ENCODE measurements around the gene LENG8. TPM values are rescaled to one million over a fixed set of nuclear protein-coding genes. Genes with fewer than 3 reads are reported as not detected.
A peak's percentile ranks its signal among the peaks of the same experiment; 100 is the strongest.

LENG8 gene
- polyA plus RNA-seq, 1 donor from 2014 or later = 24.2 TPM

GRCh38 chr19:54463531-54464043 lies 14.6 kb downstream of the LENG8 start, which contains the start of gene LENG9:
Gene LENG9, minus strand, starts transcription at chr19:54463778. Its CDS starts 252 bp downstream, at chr19:54463526.
- peaks cover 11% of the 10 kb centered on the region for H3K27me3 ChIP-seq (ENCODE audit: insufficient read depth, low read depth, low read length)
- H3F3A ChIP-seq (ENCODE audit: insufficient read depth, low read length, poor library complexity, severe bottlenecking) = no peaks in the 10 kb centered on the region
- peak within 1 kb of the TSS; percentile 69 for H3K4me3 ChIP-seq (ENCODE audit: low read length)
- H3K36me3 ChIP-seq (ENCODE audit: insufficient read depth, low read length) = no peaks in the 10 kb centered on the region
- no peak within 1 kb of the TSS for H3K27ac ChIP-seq (ENCODE audit: low read length)
- TF ChIP-seq MXI1 (conservative IDR thresholded peaks at IDR 0.05; ENCODE audit: poor library complexity, severe bottlenecking) (no peak), POLR2AphosphoS5 (IDR thresholded peaks at IDR 0.05) (peak; percentile 53)
- no peak within 1 kb of the TSS for H3K4me2 ChIP-seq (ENCODE audit: low read length)
- no peaks in the 10 kb centered on the region for H4K20me1 ChIP-seq (ENCODE audit: insufficient read depth)
- H2AFZ ChIP-seq (ENCODE audit: low read depth, low read length) = no peak within 1 kb of the TSS
- H3K79me2 ChIP-seq (replicated peaks; ENCODE audit: insufficient read depth, low read length) = no peaks in the 10 kb centered on the region
- no peaks in the 10 kb centered on the region for H3K9me2 ChIP-seq (ENCODE audit: insufficient read depth, low read length)
- H3K9me3 ChIP-seq (ENCODE audit: low read length) = no peaks in the 10 kb centered on the region
- H3K9ac ChIP-seq (ENCODE audit: low read length) = peak within 1 kb of the TSS; percentile 64

- Histone ChIP-seq H3K27ac (ENCODE audit: low read length) (no peak overlapping the region), H3K36me3 (ENCODE audit: insufficient read depth, low read length) (no peaks in the 10 kb centered on the region), H3F3A (ENCODE audit: insufficient read depth, low read length, poor library complexity, severe bottlenecking) (no peaks in the 10 kb centered on the region), H3K9me3 (ENCODE audit: low read length) (no peaks in the 10 kb centered on the region), H3K79me2 (replicated peaks; ENCODE audit: insufficient read depth, low read length) (no peaks in the 10 kb centered on the region), H4K20me1 (ENCODE audit: insufficient read depth) (no peaks in the 10 kb centered on the region), H3K9me2 (ENCODE audit: insufficient read depth, low read length) (no peaks in the 10 kb centered on the region), H2AFZ (ENCODE audit: low read depth, low read length) (no peak overlapping the region), H3K4me3 (ENCODE audit: low read length) (peak overlapping the region; percentile 69), H3K27me3 (ENCODE audit: insufficient read depth, low read depth, low read length) (peaks cover 11% of the 10 kb centered on the region), H3K9ac (ENCODE audit: low read length) (no peak overlapping the region), H3K4me2 (ENCODE audit: low read length) (no peak overlapping the region)
- no peak for TF ChIP-seq MXI1 (conservative IDR thresholded peaks at IDR 0.05; ENCODE audit: poor library complexity, severe bottlenecking)
- no peak for TF ChIP-seq EZH2 (IDR thresholded peaks at IDR 0.05; ENCODE audit: borderline replicate concordance, insufficient read depth, low read length, poor library complexity, severe bottlenecking)
- no peak for TF ChIP-seq SMC3 (conservative IDR thresholded peaks at IDR 0.05; ENCODE audit: poor library complexity)
- TF ChIP-seq TAF1 (IDR thresholded peaks at IDR 0.05; ENCODE audit: low read depth) = peak; percentile 1
- TF ChIP-seq CTCF (IDR thresholded peaks at IDR 0.05; ENCODE audit: poor library complexity, severe bottlenecking) = no peak
- no peak for TF ChIP-seq EP300 (conservative IDR thresholded peaks at IDR 0.05; ENCODE audit: poor library complexity, severe bottlenecking)
- no peak for TF ChIP-seq REST (IDR thresholded peaks at IDR 0.05; ENCODE audit: borderline replicate concordance)
- TF ChIP-seq RAD21 (conservative IDR thresholded peaks at IDR 0.05) = no peak
Measured at GRCh38 chr19:54464044-54464629, 15.1 kb downstream of the LENG8 start.
